ENCODE data around the gene RPTOR.
"Not testable (repeated sequence)": the region's sequence is repeated elsewhere in the genome, so short reads cannot be mapped to it uniquely, and the experiment has no call there.

Gene RPTOR

GRCh38 chr17:80740141-80740540 lies 195.5 kb downstream of the RPTOR start:
- TF ChIP-seq, protein P1, sequence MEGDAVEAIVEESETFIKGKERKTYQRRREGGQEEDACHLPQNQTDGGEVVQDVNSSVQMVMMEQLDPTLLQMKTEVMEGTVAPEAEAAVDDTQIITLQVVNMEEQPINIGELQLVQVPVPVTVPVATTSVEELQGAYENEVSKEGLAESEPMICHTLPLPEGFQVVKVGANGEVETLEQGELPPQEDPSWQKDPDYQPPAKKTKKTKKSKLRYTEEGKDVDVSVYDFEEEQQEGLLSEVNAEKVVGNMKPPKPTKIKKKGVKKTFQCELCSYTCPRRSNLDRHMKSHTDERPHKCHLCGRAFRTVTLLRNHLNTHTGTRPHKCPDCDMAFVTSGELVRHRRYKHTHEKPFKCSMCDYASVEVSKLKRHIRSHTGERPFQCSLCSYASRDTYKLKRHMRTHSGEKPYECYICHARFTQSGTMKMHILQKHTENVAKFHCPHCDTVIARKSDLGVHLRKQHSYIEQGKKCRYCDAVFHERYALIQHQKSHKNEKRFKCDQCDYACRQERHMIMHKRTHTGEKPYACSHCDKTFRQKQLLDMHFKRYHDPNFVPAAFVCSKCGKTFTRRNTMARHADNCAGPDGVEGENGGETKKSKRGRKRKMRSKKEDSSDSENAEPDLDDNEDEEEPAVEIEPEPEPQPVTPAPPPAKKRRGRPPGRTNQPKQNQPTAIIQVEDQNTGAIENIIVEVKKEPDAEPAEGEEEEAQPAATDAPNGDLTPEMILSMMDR (IDR thresholded peaks at IDR 0.05; ENCODE audit: low read depth, low read length): no peak
- H3K4me3 ChIP-seq (ENCODE audit: low read depth, low read length): no peak overlapping the region

DNA sequence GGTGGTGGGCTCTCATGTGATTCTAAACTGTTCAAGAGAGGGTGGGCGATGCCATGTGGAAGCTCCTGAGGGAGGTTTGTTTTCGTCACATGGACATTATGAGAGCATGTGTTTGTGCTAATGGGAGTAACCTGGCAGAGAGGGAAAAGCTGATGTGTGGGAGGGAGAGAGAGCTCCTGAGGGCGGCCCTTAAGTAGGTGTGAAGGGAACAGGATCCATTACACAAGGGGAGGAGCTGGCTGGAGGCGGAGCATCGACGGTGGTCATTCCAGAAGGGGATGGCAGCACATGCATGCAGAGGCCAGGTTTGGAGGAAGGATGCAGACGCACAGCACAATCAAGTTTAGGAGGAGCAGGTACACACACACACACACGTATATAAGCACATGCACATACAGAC lies 197.5 kb downstream of the RPTOR start:
- no peak overlapping the region for H3K4me3 ChIP-seq (ENCODE audit: low read depth, low read length)
- TF ChIP-seq, protein P1 (IDR thresholded peaks at IDR 0.05; ENCODE audit: low read depth, low read length): no peak

DNA sequence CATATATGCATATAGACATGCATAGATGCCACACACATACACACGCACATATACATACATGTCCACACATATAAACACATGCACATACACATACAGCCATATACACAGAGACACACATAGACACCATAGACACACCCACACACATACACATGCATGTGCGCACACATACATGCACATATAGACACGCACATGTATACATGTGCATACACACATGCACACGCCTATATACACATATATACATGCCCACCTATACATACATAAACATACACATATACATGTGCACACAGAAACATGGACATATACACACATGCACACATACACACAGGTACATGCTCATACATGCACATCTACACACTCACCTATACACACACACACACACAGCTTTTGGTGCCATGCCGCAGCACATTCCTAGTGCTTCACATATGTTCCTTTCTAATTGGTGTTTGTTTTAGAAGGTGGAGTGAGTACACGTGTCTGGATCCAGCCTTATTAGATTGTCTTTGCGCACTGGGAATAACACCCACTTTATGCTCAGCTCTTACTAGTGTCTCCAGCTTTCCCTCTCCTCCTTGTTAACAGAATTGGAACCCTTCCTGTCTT lies 198.0 kb downstream of the RPTOR start:
- no peak overlapping the region for H3K4me3 ChIP-seq (ENCODE audit: low read depth, low read length)
- TF ChIP-seq, protein P1 (IDR thresholded peaks at IDR 0.05; ENCODE audit: low read depth, low read length): no peak

DNA sequence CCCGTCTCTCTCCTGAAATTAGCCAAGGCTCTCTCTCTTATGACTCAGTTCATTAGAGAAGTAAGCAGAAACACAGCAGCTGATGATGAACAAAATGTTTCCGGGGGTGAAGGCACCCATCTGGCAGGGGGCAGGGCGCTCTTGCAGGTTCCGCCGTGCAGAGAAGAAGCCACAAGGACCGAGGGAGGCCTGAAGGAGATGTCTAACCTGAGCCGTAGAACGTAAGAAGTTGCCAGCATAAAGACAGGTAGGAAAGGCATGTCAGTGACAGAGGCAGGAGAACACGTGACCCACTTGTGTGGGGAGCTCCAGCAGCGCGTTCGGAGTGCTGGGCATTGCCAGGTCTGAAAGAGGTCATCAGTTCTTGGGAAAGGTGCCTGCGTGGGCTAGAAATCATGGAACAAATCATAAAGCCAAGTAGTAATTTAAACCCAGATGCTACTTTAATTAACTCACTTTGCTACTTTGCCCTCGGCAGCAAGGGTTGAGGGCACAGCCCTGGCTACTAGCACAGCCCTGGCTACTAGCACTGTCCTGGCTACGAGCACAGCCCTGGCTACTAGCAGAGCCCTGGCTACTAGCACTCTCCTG lies 198.6 kb downstream of the RPTOR start:
- TF ChIP-seq, protein P1 (IDR thresholded peaks at IDR 0.05; ENCODE audit: low read depth, low read length): no peak

DNA sequence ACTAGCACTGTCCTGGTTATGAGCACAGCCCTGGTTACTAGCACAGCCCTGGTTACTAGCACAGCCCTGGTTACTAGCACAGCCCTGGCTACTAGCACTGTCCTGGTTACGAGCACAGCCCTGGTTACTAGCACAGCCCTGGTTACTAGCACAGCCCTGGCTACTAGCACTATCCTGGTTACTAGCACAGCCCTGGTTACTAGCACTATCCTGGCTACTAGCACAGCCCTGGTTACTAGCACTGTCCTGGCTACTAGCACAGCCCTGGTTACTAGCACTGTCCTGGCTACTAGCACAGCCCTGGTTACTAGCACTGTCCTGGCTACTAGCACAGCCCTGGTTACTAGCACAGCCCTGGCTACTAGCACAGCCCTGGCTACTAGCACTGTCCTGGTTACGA lies 199.3 kb downstream of the RPTOR start:
- H3K4me3 ChIP-seq (ENCODE audit: low read depth, low read length): not testable (repeated sequence)

More for the DNA sequence above, 198.6 kb downstream of the RPTOR start:
- H3K4me3 ChIP-seq (ENCODE audit: low read depth, low read length): no peak overlapping the region

DNA sequence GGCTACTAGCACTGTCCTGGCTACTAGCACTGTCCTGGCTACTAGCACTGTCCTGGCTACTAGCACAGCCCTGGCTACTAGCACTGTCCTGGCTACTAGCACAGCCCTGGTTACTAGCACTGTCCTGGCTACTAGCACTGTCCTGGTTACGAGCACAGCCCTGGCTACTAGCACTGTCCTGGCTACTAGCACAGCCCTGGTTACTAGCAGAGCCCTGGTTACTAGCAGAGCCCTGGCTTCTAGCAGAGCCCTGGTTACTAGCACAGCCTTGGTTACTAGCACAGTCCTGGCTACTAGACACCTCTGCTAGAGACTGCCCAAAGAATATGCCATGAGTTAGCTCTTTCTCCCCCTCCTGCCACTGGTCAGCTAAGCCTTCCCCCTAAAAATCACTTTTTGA lies 200.1 kb downstream of the RPTOR start:
- H3K4me3 ChIP-seq (ENCODE audit: low read depth, low read length): not testable (repeated sequence)

DNA sequence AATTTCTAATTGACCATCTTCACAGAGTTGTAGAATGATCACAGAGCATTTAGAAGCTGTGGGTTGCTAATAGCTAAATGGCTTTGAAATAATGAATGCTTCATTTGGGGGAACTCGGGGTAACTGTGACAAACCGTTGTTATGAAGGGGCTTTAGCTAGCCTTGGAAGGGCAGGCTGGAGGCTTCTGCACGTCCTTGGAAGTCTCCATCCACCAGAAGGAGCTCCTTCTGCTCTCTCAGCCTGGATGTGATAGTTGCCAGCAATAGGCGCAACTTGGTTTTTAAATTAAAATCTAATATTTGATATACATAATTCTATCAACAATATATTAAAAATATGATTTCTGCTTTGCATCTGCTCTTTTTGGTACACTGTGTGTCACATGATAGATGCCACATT lies 200.5 kb downstream of the RPTOR start:
- H3K4me3 ChIP-seq (ENCODE audit: low read depth, low read length): no peak overlapping the region
- TF ChIP-seq, protein P1 (IDR thresholded peaks at IDR 0.05; ENCODE audit: low read depth, low read length): no peak

DNA sequence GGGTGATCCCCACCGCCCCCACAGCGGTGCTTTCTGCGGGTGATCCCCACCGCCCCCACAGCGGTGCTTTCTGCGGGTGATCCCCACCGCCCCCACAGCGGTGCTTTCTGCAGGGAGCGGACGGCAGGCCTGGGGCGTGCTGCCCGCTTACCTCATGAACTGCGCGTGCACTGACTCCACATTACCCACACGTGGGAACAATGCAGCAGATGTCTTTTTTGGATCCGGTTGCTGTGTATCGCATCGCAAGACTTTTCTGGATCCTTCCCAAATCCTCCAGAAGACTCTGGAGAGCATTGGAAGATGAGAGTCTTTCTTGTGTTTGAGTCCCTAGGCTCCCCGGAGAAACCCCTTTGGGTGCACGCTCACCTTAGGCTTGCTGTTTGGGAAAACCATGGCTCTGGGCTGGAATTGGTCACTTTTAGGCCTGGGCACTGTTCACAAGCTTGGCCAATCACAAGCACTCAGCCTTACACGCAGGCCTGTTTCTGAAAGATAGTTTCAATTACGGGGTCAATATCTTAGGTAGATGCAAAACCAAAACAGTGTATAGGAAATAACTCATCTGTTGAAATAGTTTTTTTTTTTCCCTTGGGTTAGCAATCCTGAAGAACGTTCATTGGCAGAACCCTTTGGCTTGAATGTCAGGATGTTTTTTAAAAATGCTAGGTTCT lies 201.8 kb downstream of the RPTOR start:
- TF ChIP-seq, protein P1 (IDR thresholded peaks at IDR 0.05; ENCODE audit: low read depth, low read length): no peak
- no peak overlapping the region for H3K4me3 ChIP-seq (ENCODE audit: low read depth, low read length)
